ENCODE measurements around the gene NBEAL2. TPM values are rescaled to one million over a fixed set of nuclear protein-coding genes. Genes with fewer than 3 reads are reported as not detected.

The NBEAL2 gene
- total RNA-seq, 1 experiment from 2014 or later: 80.0 TPM

GRCh38 chr3:46986055-46986730 is 6.7 kb downstream of the NBEAL2 start:
- Mint-ChIP-seq H3K27ac (no peak overlapping the region), H3K4me1 (peaks cover 44% of the 10 kb centered on the region), H3K27me3 (ENCODE audit: low read depth) (no peaks in the 10 kb centered on the region), H3K36me3 (peaks cover 5% of the 10 kb centered on the region; the same call in 1 of the 2 replicates), H3K4me3 (no peak overlapping the region), H3K9me3 (no peaks in the 10 kb centered on the region)
- TF ChIP-seq FOXJ3 (CRISPR knock-in tag; IDR thresholded peaks at IDR 0.05; ENCODE audit: borderline replicate concordance) (no peak), RELA (CRISPR knock-in tag; IDR thresholded peaks at IDR 0.05; ENCODE audit: borderline replicate concordance) (no peak), CREM (CRISPR knock-in tag; IDR thresholded peaks at IDR 0.05) (no peak), PRDM15 (CRISPR knock-in tag; IDR thresholded peaks at IDR 0.05) (no peak), ZBTB21 (CRISPR knock-in tag; IDR thresholded peaks at IDR 0.05; ENCODE audit: borderline replicate concordance) (no peak), ZNF425 (CRISPR knock-in tag; conservative IDR thresholded peaks at IDR 0.05) (no peak), NFE2L1 (CRISPR knock-in tag; IDR thresholded peaks at IDR 0.05) (no peak), ZNF423 (CRISPR knock-in tag; IDR thresholded peaks at IDR 0.05) (no peak), TEAD1 (CRISPR knock-in tag; IDR thresholded peaks at IDR 0.05) (no peak), ZNF263 (CRISPR knock-in tag; IDR thresholded peaks at IDR 0.05; ENCODE audit: low read depth) (no peak), E2F4 (CRISPR knock-in tag; IDR thresholded peaks at IDR 0.05; ENCODE audit: borderline replicate concordance, low read depth) (no peak), IRF2 (CRISPR knock-in tag; IDR thresholded peaks at IDR 0.05; ENCODE audit: borderline replicate concordance, low read depth) (no peak), NR3C1 (CRISPR knock-in tag; conservative IDR thresholded peaks at IDR 0.05; ENCODE audit: low read depth) (no peak), ATF1 (CRISPR knock-in tag; IDR thresholded peaks at IDR 0.05) (no peak), ZBTB43 (CRISPR knock-in tag; IDR thresholded peaks at IDR 0.05) (no peak)
- POLR2A ChIA-PET: no interaction called here
- no peak for DNase-seq (ENCODE audit: low spot score)
- CTCF ChIA-PET: no interaction called here
- ATAC-seq: no peak

GRCh38 chr3:46986782-46987310 is 7.4 kb downstream of the NBEAL2 start:
- Mint-ChIP-seq H3K27ac (no peak overlapping the region), H3K9me3 (no peaks in the 10 kb centered on the region), H3K4me3 (no peak overlapping the region; the same call in 1 of the 2 replicates), H3K36me3 (peaks cover 5% of the 10 kb centered on the region; the same call in 1 of the 2 replicates), H3K4me1 (peaks cover 39% of the 10 kb centered on the region), H3K27me3 (ENCODE audit: low read depth) (no peaks in the 10 kb centered on the region)
- ChIA-PET CTCF (interaction anchor here (0.6 to 2.8 kb wide), 8 partner anchors 10 to 138 kb away, joined by 3 to 21 read pairs (median 5); partner anchors contain the start of gene CCDC12), POLR2A (no interaction called here)
- no peak for DNase-seq (ENCODE audit: low spot score)
- no peak for ATAC-seq
- TF ChIP-seq E2F1 (CRISPR knock-in tag; IDR thresholded peaks at IDR 0.05) (no peak), PRRX2 (CRISPR knock-in tag; IDR thresholded peaks at IDR 0.05) (no peak), EMX1 (CRISPR knock-in tag; IDR thresholded peaks at IDR 0.05) (no peak), ETV6 (CRISPR knock-in tag; IDR thresholded peaks at IDR 0.05) (no peak), SOX15 (CRISPR knock-in tag; IDR thresholded peaks at IDR 0.05) (no peak), MLX (CRISPR knock-in tag; IDR thresholded peaks at IDR 0.05) (no peak), SMAD4 (CRISPR knock-in tag; IDR thresholded peaks at IDR 0.05) (no peak), ATF1 (CRISPR knock-in tag; IDR thresholded peaks at IDR 0.05) (no peak), ZNF425 (CRISPR knock-in tag; conservative IDR thresholded peaks at IDR 0.05) (no peak)

Data from WTC11 (cell line).